Left colon (tissue), 2 donors: ENCODE results near the gene OR4K1. TPM values are rescaled to one million over a fixed set of nuclear protein-coding genes. Genes with fewer than 3 reads are reported as not detected.
"Not testable (repeated sequence)": the region's sequence is repeated elsewhere in the genome, so short reads cannot be mapped to it uniquely, and the experiment has no call there.

Experiments used
- ATAC-seq: fragments of 200-7000 bp; cut with Tn5 transposase; one replicate; pipeline ENCODE4 v1.9.1; 2020; ENCODE audit warnings: mild to moderate bottlenecking, moderate library complexity
- DNase-seq, 2 donors: peaks; one replicate each; pipeline ENCODE4 v3.0.0-alpha.2; 2020
- intact Hi-C, 2 donors: fragments of 100-400 bp; cut with DNase I in 1 of 2; cut with micrococcal nuclease in 1 of 2; formaldehyde crosslinking; loops; one replicate each; pipeline versions ENCODE4 v1.11.2 to v1.14.0; 2022; cut with DNase I, micrococcal nuclease
- long read RNA-seq: library from polyadenylated mRNA; unstranded; transcript quantifications from one replicate; pipeline ENCODE4 v2.0.0, GENCODE V29; 2021
- total RNA-seq, 2 donors: library from RNA; stranded (reverse); fragmentation: NEBNext Ultra II Directional; extraction: Animal tissue kit (Norgen Biotek cat#: 25700); gene quantifications; one replicate each; pipeline ENCODE4 v1.2.1, GENCODE V29; 2021
- donor health status: DM: no; HTN: no; CAD: no.
- donor health status: DM: yes; HTN: yes; CAD: no.

Gene OR4K1, protein sequence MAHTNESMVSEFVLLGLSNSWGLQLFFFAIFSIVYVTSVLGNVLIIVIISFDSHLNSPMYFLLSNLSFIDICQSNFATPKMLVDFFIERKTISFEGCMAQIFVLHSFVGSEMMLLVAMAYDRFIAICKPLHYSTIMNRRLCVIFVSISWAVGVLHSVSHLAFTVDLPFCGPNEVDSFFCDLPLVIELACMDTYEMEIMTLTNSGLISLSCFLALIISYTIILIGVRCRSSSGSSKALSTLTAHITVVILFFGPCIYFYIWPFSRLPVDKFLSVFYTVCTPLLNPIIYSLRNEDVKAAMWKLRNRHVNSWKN
- not detected for total RNA-seq
- long read RNA-seq: 0 reads

DNA sequence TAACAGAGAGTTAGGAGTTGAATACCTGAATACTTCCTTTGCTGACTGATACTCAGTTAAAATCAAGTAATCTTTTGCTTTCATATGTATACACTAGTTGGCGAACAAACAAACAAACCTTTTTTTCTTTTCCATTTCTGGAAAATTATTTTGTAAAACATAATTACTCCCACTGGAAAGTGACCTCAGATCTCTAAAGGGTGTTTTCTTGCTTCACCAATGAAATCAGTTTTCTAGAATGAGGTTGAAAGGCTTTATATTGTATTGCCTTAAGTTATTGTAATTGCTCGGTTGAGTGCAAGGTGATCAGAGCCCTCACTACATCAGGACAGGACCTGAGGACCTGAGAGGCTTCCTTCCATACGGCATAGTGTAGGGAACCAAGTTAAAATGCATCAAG is at the start of gene OR4K1:
Gene OR4K1, plus strand, starts transcription at position 301 of the 400 bp plus-strand sequence. CDS start 4,750 bp downstream, outside the sequence.
- no peak for DNase-seq
- no peak for ATAC-seq
- intact Hi-C loops: no loop called here

DNA sequence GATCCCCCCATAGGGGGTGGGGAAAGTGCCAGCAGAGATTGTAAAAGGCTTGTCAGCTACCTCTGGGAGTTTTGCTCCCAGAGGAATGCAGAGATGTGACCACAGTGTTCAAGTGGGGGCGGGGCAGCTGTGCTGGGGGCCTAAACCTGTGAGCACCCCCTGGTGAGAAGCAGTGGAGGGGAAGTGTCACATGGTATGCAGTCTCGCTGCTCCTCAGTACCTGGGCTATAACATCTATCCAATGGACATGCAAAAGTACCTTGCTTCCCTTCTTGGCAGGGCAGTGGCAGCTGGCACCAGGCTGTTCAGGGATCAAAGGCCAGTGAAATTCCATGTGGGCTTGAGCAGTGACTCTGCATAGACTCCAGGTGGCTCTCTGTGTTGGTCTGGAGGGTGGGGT is 35.4 kb upstream of the OR4K1 start:
- ATAC-seq (no peak), DNase-seq (no peak)
- intact Hi-C loops: no loop called here

DNA sequence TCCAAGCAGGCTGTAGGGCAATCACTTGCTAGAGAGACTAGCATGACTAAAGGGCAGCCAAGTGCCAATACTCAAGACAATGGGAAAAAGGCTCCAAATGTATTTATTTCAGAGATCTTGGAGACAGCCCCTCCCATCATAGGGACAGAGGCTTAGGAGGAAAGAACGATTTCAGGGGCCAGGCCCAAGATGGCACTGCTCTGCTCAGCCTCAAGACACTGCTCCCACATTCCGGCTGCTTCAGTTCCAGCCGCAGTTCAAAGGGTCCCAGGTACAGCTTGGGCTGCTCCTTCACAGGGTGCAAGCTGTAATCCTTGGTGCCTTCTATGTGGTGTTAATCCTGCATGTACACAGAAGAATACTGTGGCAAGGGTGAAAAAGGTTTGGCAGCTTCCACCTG is 29.7 kb upstream of the OR4K1 start:
- intact Hi-C loops: no loop called here
- no peak for DNase-seq
- ATAC-seq: no peak

DNA sequence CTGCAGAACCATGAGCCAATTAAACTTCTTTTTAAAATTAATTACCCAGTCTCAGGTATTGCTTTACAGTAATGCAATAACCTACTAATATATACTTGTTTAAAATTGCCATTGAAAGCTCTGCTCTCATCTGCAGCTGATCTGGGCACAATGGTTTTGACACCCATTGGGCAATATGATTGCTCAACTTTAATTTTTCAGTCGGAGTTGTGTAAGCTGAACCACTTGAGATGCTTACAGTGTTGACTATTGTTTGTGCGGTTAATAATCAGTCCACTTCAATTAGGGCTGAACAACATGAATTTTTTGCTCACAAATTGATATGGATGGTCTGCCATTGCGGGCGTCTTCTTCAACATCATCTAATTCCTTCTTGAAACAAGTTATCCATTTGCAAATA is 28.3 kb upstream of the OR4K1 start:
- ATAC-seq: no peak

DNA sequence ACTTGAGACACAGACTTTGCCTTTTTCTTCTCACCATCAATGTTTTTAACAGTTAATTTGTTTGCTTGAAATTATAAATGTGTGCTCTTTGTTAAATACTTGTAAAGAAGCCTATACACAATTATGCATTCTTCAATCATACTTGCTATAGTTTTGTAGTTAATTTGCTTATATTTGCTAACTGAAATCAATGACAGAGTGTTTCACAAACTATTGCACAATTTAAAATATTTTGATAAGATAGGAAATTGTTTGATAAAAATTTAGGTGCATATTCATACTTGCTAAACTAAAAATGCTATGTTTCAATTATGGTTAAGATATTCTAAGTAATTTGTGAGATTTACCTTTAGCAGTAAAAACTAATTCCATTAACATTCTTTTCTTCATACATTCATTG is 24.1 kb upstream of the OR4K1 start:
- intact Hi-C loops: no loop called here
- no peak for ATAC-seq
- DNase-seq: no peak

More for the DNA sequence above, 28.3 kb upstream of the OR4K1 start:
- intact Hi-C loops: no loop called here
- no peak for DNase-seq

DNA sequence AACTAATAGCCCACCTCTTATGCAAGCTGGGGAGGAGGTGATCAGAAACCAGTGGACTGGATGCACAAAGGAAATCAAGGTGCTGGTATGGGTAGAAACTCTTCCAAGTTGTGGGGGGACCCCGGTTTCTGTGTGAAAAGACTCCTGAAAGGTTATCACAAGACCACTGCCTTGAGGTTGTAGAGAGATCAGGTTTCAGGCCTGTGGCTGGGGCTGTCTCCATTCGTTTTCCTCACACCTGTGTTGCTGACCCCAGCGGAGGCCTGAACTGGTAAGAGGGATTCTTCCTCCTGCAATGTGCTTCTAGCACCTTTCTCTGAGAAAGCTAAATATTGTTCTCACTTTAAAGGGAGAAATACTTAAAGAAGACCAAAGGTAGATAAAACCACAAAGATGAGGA is 19.6 kb upstream of the OR4K1 start:
- DNase-seq (no peak), ATAC-seq (no peak)
- intact Hi-C loops: no loop called here

DNA sequence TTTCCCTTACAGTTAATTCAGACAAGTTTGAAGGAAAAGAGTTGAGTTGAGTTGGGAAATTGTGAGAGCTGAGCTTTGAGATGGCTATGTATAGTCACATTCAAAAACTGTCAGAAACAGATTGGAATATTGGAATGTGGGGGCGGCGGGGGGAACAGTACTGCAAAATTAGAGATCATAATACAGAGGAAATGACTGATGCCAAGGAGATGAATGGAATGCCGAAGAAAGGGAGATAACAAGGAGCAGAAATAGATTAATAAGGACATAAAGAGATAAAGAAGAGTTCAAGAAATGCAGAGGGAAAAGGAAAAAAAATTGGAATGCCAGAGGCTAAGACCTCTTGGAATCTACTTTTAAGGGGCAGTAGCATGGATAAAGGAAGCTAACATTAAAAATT is 13.5 kb upstream of the OR4K1 start:
- DNase-seq (no peak), ATAC-seq (no peak)
- intact Hi-C loops: no loop called here

DNA sequence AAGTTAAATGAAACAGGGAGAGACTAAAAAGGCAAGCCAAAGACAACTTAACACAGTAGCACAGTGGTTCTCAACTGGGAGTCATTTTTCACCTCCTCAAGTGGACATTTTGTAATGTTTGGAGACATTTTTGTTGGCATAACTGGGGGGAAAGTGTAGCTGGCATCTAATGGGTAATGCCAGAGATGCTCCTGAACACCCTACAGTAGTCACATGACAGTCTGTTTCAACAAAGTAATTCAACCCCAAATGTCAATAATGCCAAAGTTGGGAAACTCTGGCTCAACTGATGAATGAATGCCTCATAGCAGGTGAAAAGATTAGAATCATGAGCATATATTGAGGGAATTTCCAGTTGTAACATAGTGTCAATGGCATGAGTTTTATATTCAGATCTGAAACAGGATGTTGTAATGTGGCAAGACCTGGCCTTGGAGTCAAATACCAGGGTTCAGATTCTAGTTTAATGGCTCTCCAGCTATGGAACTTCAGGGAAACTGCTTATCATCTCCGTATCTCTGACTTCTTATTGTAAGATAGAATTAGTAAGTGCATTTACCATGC is 12.7 kb upstream of the OR4K1 start:
- DNase-seq (no peak), ATAC-seq (no peak)
- intact Hi-C loops: no loop called here

DNA sequence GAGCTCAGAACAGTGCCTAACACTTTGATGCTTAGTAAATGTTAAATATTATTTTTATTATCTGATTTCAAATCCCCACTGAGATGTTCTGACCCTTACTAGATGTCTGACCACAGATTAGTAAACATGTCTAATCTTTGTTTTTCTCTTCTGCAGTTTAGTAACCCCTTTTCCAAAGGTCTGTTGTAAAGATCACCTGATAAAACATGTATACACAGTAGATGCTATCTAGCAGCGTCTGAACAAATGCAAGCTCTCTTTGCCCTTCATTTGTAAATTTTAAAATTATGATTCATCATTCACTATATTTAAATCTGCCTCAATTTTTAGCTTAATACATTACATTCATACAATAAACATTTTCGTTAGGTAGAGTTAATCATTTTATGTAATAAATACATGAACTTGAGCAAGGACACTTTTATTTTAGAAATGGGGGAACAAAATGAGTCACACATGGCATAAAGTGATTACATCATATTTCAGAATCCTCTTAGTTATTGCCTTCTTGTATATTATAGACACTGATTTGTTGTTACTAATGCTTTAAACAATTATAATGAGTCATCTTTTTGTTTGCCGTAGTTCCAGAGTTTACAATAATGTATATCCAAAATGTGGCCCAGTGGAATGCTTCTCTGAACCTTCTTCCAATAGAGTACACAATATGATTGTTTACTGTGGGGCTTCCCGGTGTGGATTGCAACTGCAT is 12.0 kb upstream of the OR4K1 start:
- intact Hi-C loops: no loop called here
- DNase-seq (no peak), ATAC-seq (no peak)

DNA sequence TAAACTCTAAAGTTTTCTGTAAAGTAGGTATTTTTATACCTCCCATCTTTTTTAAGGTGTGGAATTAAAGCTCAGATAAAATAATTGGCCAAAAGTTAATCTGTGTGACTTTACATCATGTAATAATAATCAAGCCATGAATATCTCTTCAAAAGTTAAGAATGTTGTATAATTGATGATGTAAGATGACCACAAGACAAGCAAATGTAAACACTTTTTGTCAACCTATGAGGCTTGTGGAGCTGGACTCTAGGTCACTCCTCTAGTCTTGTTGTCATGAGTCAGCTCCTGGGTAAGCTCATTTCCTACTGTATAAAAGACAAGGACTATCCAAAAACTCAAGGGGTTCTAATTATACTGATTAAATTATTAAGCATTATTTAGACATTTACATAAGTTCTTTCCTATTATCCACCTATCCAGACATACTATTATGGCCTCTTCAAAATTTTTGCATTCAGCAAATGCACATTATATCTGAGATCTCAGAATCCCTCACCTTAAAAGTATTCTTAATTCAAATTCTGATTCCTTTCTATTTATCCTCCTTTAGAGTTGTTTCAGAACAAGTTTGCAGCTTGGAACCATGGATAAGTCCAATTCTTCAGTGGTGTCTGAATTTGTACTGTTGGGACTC is 10.6 kb upstream of the OR4K1 start, which contains the start of gene OR4K5:
Gene OR4K5, plus strand, starts transcription at position 587 of the 637 bp plus-strand sequence. Its CDS starts 0 bp downstream, at position 587.
- intact Hi-C loops: no loop called here
- ATAC-seq: no peak
- DNase-seq: no peak

DNA sequence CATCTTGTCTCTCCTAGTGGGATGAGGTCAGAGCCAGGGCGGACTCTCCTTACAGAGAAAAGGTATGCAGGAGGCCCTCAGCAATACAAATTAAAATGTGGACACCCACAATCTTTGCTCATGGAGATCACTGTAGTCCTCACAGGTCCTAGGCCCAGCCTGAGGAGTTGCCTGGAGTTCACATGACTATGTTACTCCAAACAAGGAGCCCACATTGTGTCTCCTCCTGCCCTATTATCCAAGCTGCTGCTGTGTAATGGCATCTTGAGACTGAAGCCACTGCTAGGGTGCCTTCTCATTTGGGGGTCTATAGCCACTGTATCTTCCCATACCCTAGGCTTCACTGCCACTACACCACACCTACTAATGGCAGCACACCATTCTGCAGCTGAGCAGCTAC is 11.0 kb downstream of the OR4K1 start:
- intact Hi-C loops: no loop called here
- DNase-seq: no peak
- ATAC-seq: no peak

DNA sequence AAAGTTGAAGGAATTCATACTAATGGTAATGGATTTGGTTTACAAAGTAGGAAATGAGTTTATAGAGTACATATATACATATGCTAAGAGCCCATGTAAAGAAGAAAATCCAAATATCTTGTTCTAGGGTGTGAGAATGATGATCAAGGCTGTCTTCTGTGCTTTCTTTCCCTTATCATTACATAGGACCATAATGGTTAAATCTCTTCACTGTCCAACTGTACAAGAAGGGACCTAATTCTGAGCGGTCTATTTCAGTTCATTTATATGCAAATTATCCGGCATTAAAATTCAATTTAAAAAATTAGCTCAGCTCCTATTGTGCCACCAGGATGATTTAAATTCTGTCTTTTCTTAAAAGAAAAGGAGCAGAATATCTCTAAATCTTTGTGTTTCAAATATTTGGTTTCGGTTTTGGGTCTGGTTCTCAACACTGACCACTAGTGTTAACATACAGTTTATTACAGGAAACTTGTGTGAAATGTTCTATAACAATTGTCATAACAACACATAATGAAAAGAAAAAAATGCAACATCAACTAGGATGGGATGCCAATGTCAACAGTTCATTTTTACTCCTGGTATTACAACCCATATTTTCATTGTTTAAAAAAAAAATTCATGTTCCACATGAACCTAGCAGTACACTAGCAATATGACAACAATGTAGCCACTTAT is 16.8 kb downstream of the OR4K1 start:
- DNase-seq (no peak), ATAC-seq (no peak)
- intact Hi-C loops: no loop called here

DNA sequence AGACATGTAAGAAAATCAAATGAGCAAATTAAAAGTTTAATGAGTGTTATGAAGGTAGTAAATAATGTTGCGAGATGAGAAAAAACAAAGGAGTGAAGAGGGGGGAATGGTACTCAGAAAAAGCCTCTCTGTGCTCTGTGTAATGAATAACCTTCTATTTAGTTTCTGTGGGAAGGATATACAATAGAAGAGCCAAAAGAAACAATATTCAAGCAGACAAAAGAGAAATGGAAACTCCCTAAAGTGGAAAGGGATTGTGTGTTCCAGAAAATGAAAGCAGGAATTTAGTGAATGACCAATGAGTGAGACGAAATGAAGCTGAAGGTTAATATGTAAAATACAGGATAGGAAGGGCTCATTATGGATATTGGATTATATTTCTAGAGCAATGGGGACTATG is 18.5 kb downstream of the OR4K1 start:
- ATAC-seq (no peak), DNase-seq (no peak)
- intact Hi-C loops: no loop called here

DNA sequence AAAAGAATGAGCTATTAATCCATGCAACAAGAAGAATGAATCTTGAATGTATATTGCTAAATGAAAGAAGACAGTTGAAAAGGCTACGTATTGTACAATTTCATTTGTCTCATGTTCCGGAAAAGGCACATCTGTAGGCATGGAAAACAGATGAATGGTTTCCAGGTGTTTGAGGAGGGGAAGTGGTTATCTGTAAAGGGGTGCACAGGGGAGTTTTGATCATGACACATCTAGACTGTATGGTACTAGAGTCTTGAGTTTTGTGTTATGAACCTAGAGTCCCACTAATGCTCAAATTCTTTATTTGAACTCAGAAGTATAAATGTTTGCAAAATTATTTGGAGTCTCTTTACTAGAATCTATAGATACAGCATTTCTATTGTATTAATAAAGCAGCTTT is 39.0 kb downstream of the OR4K1 start:
- ATAC-seq, intact Hi-C loops, DNase-seq: not testable (repeated sequence)

DNA sequence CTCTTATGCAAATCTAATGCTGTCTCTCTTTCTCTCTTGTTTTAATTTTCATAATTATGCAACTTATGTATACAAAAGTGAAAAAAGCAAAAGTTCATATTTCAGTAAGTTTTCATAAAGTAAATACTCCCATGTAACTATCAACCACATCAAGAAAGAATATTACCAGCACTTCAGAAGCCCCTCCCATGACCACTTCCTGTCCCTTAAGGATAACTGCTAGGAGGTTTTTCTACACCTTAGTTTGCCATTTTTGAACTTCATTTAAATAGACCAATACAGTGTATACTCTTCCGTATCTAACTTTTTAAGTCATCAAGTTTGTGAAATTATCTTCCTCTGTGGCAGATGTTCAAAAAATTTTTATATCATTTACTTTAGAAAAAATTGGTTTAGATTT is 44.1 kb downstream of the OR4K1 start:
- no peak for ATAC-seq
- no peak for DNase-seq
- intact Hi-C loops: no loop called here

DNA sequence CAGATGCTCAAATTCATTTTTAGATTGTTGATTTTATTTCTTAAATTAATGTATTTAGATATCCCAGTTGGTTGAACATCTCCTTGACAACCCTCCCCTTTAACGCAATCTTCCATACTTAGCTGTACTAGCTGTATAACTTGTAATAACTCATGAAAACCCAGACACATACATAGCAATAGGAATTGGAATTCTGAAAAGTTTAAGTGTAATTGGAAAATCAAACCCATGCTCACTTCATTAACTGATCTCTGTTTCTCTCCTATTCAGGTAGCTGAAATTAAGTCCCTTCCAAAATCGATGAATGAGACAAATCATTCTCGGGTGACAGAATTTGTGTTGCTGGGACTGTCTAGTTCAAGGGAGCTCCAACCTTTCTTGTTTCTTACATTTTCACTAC is 44.6 kb downstream of the OR4K1 start, which contains the start of gene OR4K15:
Gene OR4K15, plus strand, starts transcription at position 301 of the 400 bp plus-strand sequence. Its CDS starts 0 bp downstream, at position 301.
- no peak for ATAC-seq
- intact Hi-C loops: no loop called here
- DNase-seq: no peak
